ENCODE measurements around the gene PBX3.

PBX3 gene

DNA sequence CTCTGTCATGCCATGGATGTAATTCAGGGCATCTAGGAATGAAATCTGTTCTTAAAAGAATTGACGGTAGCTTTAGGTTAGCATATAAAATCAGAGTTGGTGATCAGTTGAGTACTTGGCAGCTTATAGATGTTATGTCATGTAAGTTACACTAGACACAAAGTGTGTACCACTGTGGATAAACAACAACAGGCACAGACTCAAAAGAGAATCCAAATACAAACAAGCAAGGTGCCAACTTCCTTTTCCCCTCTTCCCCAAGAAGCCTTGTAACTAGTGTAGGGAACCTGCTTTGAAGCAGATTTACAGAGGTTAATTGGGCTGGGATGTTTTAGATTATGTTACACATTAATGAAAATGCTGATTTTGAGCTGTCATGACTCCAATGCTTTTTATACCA is 167.2 kb downstream of the PBX3 start:
- H3K23ac ChIP-seq (ENCODE audit: low read depth, low read length, poor library complexity), result no peak overlapping the region
- no peak overlapping the region for H3K14ac ChIP-seq (ENCODE audit: low read length)
- H4K8ac ChIP-seq (ENCODE audit: low read depth, low read length), result no peak overlapping the region
- H2BK12ac ChIP-seq (ENCODE audit: low read length), result no peak overlapping the region
- H2AK5ac ChIP-seq (ENCODE audit: low read depth, low read length), result no peak overlapping the region
- no peak overlapping the region for H2AFZ ChIP-seq (ENCODE audit: low read length)
- H3K9me3 ChIP-seq (replicated peaks in 1 of 2; ENCODE audit: control insufficient read depth in 2 of 2, insufficient read depth in 1 of 2, low read depth in 1 of 2, low read length in 2 of 2), result no peaks in the 10 kb centered on the region
- no peak overlapping the region for H3K18ac ChIP-seq (ENCODE audit: low read length)
- H3K79me1 ChIP-seq (ENCODE audit: low read depth, low read length), result no peaks in the 10 kb centered on the region
- no peak overlapping the region for H3K4me2 ChIP-seq (ENCODE audit: insufficient read depth, low read length, poor library complexity, severe bottlenecking)
- peaks cover 0 to 18% of the 10 kb centered on the region in 2 donors for H3K36me3 ChIP-seq (replicated peaks in 1 of 2; ENCODE audit: control insufficient read depth in 2 of 2, insufficient read depth in 2 of 2, low read length in 2 of 2)
- no peak overlapping the region for H2BK120ac ChIP-seq (ENCODE audit: low read depth, low read length)
- H3K27ac ChIP-seq (replicated peaks; ENCODE audit: low read length), result no peak overlapping the region
- no peak overlapping the region for H4K91ac ChIP-seq (ENCODE audit: low read depth, low read length, poor library complexity)
- DNase-seq (ENCODE audit: low spot score), result no peak
- WGBS, 2 donors (ENCODE audit: extremely low coverage in 2 of 2, insufficient read length in 2 of 2, insufficient replicate concordance in 1 of 2), result no CpG with 5 or more reads among the region's 1 CpG
- no peak overlapping the region for H3K9ac ChIP-seq (ENCODE audit: low read depth, low read length, poor library complexity)
- peaks cover 0 to 8% of the 10 kb centered on the region in 2 donors for H3K4me1 ChIP-seq (ENCODE audit: control insufficient read depth in 2 of 2, insufficient read depth in 1 of 2, low read depth in 1 of 2, low read length in 2 of 2)
- no peak overlapping the region for H2BK5ac ChIP-seq (ENCODE audit: low read length)
- no peaks in the 10 kb centered on the region for H3K27me3 ChIP-seq (ENCODE audit: control insufficient read depth in 3 of 3, insufficient read depth in 3 of 3, low read depth in 1 of 3, low read length in 3 of 3)
- H2BK15ac ChIP-seq (ENCODE audit: low read length), result no peak overlapping the region
- no peak overlapping the region for H3K4me3 ChIP-seq (ENCODE audit: low read length in 2 of 2)
- no peak overlapping the region for H3K4ac ChIP-seq (ENCODE audit: low read length)

GRCh38 chr9:125915606-125916005 is 168.4 kb downstream of the PBX3 start:
- H4K8ac ChIP-seq (ENCODE audit: low read depth, low read length), result no peak overlapping the region
- H3K9ac ChIP-seq (ENCODE audit: low read depth, low read length, poor library complexity), result no peak overlapping the region
- H2BK15ac ChIP-seq (ENCODE audit: low read length), result no peak overlapping the region
- H3K79me1 ChIP-seq (ENCODE audit: low read depth, low read length), result no peaks in the 10 kb centered on the region
- no peak overlapping the region for H2BK120ac ChIP-seq (ENCODE audit: low read depth, low read length)
- H2BK12ac ChIP-seq (ENCODE audit: low read length), result no peak overlapping the region
- H3K27me3 ChIP-seq (ENCODE audit: control insufficient read depth in 3 of 3, insufficient read depth in 3 of 3, low read depth in 1 of 3, low read length in 3 of 3), result no peaks in the 10 kb centered on the region
- no peak overlapping the region for H3K4ac ChIP-seq (ENCODE audit: low read length)
- no peak overlapping the region for H3K27ac ChIP-seq (replicated peaks; ENCODE audit: low read length)
- H3K18ac ChIP-seq (ENCODE audit: low read length), result no peak overlapping the region
- H3K36me3 ChIP-seq (replicated peaks in 1 of 2; ENCODE audit: control insufficient read depth in 2 of 2, insufficient read depth in 2 of 2, low read length in 2 of 2), result peaks cover 0 to 18% of the 10 kb centered on the region in 2 donors
- H3K4me1 ChIP-seq (ENCODE audit: control insufficient read depth in 2 of 2, insufficient read depth in 1 of 2, low read depth in 1 of 2, low read length in 2 of 2), result peaks cover 0 to 8% of the 10 kb centered on the region in 2 donors
- H4K91ac ChIP-seq (ENCODE audit: low read depth, low read length, poor library complexity), result no peak overlapping the region
- no peak overlapping the region for H2AK5ac ChIP-seq (ENCODE audit: low read depth, low read length)
- no peak overlapping the region for H3K23ac ChIP-seq (ENCODE audit: low read depth, low read length, poor library complexity)
- no peak overlapping the region for H2BK5ac ChIP-seq (ENCODE audit: low read length)
- H3K9me3 ChIP-seq (replicated peaks in 1 of 2; ENCODE audit: control insufficient read depth in 2 of 2, insufficient read depth in 1 of 2, low read depth in 1 of 2, low read length in 2 of 2), result no peaks in the 10 kb centered on the region
- no CpG with 5 or more reads among the region's 8 CpGs for WGBS, 2 donors (ENCODE audit: extremely low coverage in 2 of 2, insufficient read length in 2 of 2, insufficient replicate concordance in 1 of 2)
- no peak overlapping the region for H3K14ac ChIP-seq (ENCODE audit: low read length)
- H3K4me2 ChIP-seq (ENCODE audit: insufficient read depth, low read length, poor library complexity, severe bottlenecking), result no peak overlapping the region
- DNase-seq (ENCODE audit: low spot score), result no peak
- no peak overlapping the region for H3K4me3 ChIP-seq (ENCODE audit: low read length in 2 of 2)
- no peak overlapping the region for H2AFZ ChIP-seq (ENCODE audit: low read length)

DNA sequence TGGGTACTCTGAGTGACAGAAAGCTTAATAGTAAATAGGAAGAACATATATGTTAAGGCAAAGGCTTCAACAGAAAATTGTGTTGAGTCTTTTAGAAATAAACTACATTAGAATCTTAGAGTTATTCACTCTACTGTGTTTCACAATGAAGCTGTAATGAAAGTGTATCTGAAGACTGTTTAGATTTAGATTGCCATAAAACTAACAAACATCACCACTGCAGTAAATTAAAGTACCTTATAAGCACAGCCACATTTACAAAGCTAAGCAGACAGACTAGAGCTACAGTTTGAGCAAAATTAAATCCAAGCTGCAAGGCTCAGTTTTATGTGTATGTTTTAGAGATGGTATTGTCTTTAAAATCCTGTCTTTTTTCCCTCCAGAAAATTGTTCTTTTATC is 172.4 kb downstream of the PBX3 start:
- H3K9ac ChIP-seq (ENCODE audit: low read depth, low read length, poor library complexity), result no peak overlapping the region
- no peaks in the 10 kb centered on the region for H3K4me1 ChIP-seq (ENCODE audit: control insufficient read depth in 2 of 2, insufficient read depth in 1 of 2, low read depth in 1 of 2, low read length in 2 of 2)
- H2BK120ac ChIP-seq (ENCODE audit: low read depth, low read length), result no peak overlapping the region
- H3K27ac ChIP-seq (replicated peaks; ENCODE audit: low read length), result no peak overlapping the region
- no peak overlapping the region for H2BK15ac ChIP-seq (ENCODE audit: low read length)
- H2AK5ac ChIP-seq (ENCODE audit: low read depth, low read length), result no peak overlapping the region
- no peak overlapping the region for H3K4me2 ChIP-seq (ENCODE audit: insufficient read depth, low read length, poor library complexity, severe bottlenecking)
- peaks cover 0 to 30% of the 10 kb centered on the region in 2 donors for H3K36me3 ChIP-seq (replicated peaks in 1 of 2; ENCODE audit: control insufficient read depth in 2 of 2, insufficient read depth in 2 of 2, low read length in 2 of 2)
- H3K14ac ChIP-seq (ENCODE audit: low read length), result no peak overlapping the region
- no peaks in the 10 kb centered on the region for H3K27me3 ChIP-seq (ENCODE audit: control insufficient read depth in 3 of 3, insufficient read depth in 3 of 3, low read depth in 1 of 3, low read length in 3 of 3)
- no peak overlapping the region for H3K4ac ChIP-seq (ENCODE audit: low read length)
- H4K91ac ChIP-seq (ENCODE audit: low read depth, low read length, poor library complexity), result no peak overlapping the region
- H3K23ac ChIP-seq (ENCODE audit: low read depth, low read length, poor library complexity), result no peak overlapping the region
- no peak overlapping the region for H2AFZ ChIP-seq (ENCODE audit: low read length)
- no peak overlapping the region for H4K8ac ChIP-seq (ENCODE audit: low read depth, low read length)
- no peak for DNase-seq (ENCODE audit: low spot score)
- H3K18ac ChIP-seq (ENCODE audit: low read length), result no peak overlapping the region
- no peaks in the 10 kb centered on the region for H3K9me3 ChIP-seq (replicated peaks in 1 of 2; ENCODE audit: control insufficient read depth in 2 of 2, insufficient read depth in 1 of 2, low read depth in 1 of 2, low read length in 2 of 2)
- H2BK5ac ChIP-seq (ENCODE audit: low read length), result no peak overlapping the region
- H2BK12ac ChIP-seq (ENCODE audit: low read length), result no peak overlapping the region
- H3K4me3 ChIP-seq (ENCODE audit: low read length in 2 of 2), result no peak overlapping the region
- H3K79me1 ChIP-seq (ENCODE audit: low read depth, low read length), result no peaks in the 10 kb centered on the region

DNA sequence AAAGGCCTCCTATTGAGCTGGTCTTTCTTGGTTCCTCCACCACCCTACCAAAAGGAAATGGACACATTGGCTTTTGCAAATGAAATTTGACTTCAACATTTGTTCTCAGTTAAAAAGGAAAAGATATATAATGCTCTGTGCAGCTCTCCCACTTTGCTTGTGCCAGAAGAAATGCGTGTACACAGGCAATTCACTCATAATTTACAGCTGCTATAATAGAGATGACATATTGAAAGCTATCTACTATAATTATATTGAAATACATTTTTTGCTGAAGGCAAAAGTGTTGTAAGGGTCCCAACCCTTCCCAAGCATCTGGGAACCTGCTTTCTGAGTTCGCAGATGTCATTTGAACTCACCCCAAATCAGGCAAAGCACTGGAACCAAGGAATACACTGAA is 173.2 kb downstream of the PBX3 start:
- Histone ChIP-seq H3K9ac (ENCODE audit: low read depth, low read length, poor library complexity) (no peak overlapping the region), H2BK5ac (ENCODE audit: low read length) (no peak overlapping the region), H3K27me3 (ENCODE audit: control insufficient read depth in 3 of 3, insufficient read depth in 3 of 3, low read depth in 1 of 3, low read length in 3 of 3) (no peaks in the 10 kb centered on the region), H2AK5ac (ENCODE audit: low read depth, low read length) (no peak overlapping the region), H3K79me1 (ENCODE audit: low read depth, low read length) (no peaks in the 10 kb centered on the region), H3K4me3 (ENCODE audit: low read length in 2 of 2) (no peak overlapping the region), H3K4me1 (ENCODE audit: control insufficient read depth in 2 of 2, insufficient read depth in 1 of 2, low read depth in 1 of 2, low read length in 2 of 2) (no peaks in the 10 kb centered on the region), H2BK15ac (ENCODE audit: low read length) (no peak overlapping the region), H3K36me3 (replicated peaks in 1 of 2; ENCODE audit: control insufficient read depth in 2 of 2, insufficient read depth in 2 of 2, low read length in 2 of 2) (peaks cover 0 to 32% of the 10 kb centered on the region in 2 donors), H3K27ac (replicated peaks; ENCODE audit: low read length) (no peak overlapping the region), H2BK12ac (ENCODE audit: low read length) (no peak overlapping the region), H3K18ac (ENCODE audit: low read length) (no peak overlapping the region), H3K14ac (ENCODE audit: low read length) (no peak overlapping the region), H2BK120ac (ENCODE audit: low read depth, low read length) (no peak overlapping the region), H4K8ac (ENCODE audit: low read depth, low read length) (no peak overlapping the region), H3K4ac (ENCODE audit: low read length) (no peak overlapping the region), H3K4me2 (ENCODE audit: insufficient read depth, low read length, poor library complexity, severe bottlenecking) (no peak overlapping the region), H3K23ac (ENCODE audit: low read depth, low read length, poor library complexity) (no peak overlapping the region), H4K91ac (ENCODE audit: low read depth, low read length, poor library complexity) (no peak overlapping the region), H3K9me3 (replicated peaks in 1 of 2; ENCODE audit: control insufficient read depth in 2 of 2, insufficient read depth in 1 of 2, low read depth in 1 of 2, low read length in 2 of 2) (no peaks in the 10 kb centered on the region), H2AFZ (ENCODE audit: low read length) (no peak overlapping the region)
- DNase-seq (ENCODE audit: low spot score), result no peak
- no CpG with 5 or more reads among the region's 2 CpGs for WGBS, 2 donors (ENCODE audit: extremely low coverage in 2 of 2, insufficient read length in 2 of 2, insufficient replicate concordance in 1 of 2)
